GM12873 (cell line): ENCODE results near the gene PTPRK.

Experiments
- TF ChIP-seq, protein P1 (sequence below): IDR thresholded peaks from 2 replicates; pipeline ENCODE4 v1.5.1; 2012; ENCODE audit warnings: low read depth, mild to moderate bottlenecking, moderate library complexity, low read length, control low read depth; ENCODE audit not compliant: insufficient read depth; ENCODE audit errors: missing control alignments

Gene PTPRK

DNA sequence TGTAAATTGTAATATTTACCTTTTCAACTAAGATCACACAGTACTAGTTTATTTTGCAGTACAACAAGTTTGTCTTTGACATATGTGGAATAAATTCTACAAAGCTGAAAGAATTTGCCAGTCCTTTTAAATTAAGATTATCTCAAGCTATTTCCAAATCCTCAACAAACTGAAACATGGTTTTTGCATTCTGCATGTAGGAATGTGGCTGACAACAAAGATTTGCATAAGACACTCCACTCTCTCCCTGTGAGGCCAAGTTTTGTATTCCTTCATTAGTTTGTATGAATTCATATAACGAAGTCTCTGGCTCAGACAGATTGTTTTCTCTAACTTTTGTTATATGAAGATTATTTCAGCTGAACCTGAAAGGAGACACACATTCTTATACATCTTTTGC, 495.4 kb downstream of the PTPRK start:
- TF ChIP-seq, protein P1, sequence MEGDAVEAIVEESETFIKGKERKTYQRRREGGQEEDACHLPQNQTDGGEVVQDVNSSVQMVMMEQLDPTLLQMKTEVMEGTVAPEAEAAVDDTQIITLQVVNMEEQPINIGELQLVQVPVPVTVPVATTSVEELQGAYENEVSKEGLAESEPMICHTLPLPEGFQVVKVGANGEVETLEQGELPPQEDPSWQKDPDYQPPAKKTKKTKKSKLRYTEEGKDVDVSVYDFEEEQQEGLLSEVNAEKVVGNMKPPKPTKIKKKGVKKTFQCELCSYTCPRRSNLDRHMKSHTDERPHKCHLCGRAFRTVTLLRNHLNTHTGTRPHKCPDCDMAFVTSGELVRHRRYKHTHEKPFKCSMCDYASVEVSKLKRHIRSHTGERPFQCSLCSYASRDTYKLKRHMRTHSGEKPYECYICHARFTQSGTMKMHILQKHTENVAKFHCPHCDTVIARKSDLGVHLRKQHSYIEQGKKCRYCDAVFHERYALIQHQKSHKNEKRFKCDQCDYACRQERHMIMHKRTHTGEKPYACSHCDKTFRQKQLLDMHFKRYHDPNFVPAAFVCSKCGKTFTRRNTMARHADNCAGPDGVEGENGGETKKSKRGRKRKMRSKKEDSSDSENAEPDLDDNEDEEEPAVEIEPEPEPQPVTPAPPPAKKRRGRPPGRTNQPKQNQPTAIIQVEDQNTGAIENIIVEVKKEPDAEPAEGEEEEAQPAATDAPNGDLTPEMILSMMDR: no peak

DNA sequence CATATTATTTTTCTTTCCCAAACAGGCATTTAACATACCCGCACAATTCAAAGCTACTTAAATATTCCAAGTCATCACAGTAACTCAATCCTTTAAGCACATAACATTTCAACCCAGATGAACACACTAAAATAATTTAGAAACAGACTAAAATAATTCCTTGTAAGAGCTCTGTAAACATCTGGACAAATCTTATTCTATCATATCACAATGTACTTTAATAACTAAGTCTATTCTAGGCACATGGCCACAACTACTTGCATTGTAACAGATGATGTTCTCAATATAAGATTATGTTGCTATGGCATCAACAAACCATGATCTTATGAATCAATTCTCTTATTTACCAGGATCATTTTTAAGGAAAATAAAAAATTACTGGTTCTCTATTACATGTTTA, 496.4 kb downstream of the PTPRK start:
- TF ChIP-seq, protein P1: no peak

DNA sequence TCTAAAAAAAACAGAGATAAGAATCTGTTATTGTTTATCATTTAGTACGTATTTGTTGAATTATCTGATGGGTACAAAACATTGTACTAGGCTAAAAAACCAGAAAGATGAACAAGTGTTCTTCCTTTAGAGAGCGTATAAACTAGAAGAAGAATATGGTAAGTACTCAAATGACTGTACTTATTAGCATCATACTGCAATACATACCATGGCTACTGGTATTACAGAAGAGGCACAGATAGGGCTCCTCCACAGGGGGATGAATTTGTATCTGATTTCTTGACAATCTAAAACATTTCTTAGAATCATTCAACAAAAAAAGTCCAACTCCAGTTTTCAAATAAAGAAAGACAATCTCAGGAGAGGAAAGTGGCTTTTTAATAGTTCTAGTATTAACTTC, 501.6 kb downstream of the PTPRK start:
- TF ChIP-seq, protein P1: no peak

DNA sequence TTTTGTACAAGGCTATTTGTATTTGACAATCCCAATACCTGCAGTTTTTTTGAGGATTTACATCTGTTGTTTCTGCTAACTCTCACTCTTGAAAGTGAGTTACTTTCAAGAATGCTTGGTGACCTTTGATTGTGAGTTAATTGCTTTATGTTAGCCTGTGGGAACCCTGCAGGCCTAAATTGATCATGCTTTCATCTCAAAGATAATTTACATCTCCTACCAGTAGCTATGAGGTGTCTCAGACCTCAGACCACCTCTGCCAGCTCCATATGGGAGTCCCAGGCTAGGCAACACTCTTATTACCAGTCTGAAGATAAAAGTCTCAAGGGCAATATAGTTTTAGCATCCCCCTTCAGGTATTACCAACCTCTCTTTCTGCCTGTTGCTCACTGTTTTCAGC, 503.1 kb downstream of the PTPRK start:
- TF ChIP-seq, protein P1: no peak

- TF ChIP-seq, protein P1: no peak
Measured at GRCh38 chr6:128007658-128008057, 512.7 kb downstream of the PTPRK start.

- TF ChIP-seq, protein P1: no peak
Measured at GRCh38 chr6:128005009-128005408, 515.4 kb downstream of the PTPRK start.

- TF ChIP-seq, protein P1: no peak
Measured at GRCh38 chr6:128000363-128000762, 520.0 kb downstream of the PTPRK start.

DNA sequence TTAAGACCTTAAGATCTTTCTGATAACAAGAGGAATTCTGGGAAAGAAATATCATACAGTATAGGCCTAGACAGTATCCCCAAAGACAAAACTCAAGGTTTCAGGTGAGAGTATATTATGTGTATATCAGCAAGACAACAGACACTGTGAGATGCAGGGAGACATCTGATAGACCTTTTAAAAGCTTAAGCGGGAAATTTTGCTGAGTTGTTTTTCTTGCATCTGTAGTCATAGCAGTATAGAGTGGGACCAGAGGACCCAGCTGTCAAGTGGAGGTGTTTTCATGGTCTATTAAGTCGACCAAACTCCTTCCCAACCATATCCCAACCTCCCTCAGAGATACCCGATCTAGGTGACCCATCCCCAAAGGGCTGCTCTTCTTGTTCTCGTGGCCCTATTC, 521.4 kb downstream of the PTPRK start:
- TF ChIP-seq, protein P1: no peak
